KOPT-K1 (cell line): ENCODE measurements around the gene SMARCD2.

Experiments
- H3K27ac ChIP-seq: fragments of 200-600 bp; sonication (generic); 2 replicates; pipeline ENCODE4 v1.5.1; 2016; ENCODE audit warnings: antibody characterized with exemption, mild to moderate bottlenecking, low read depth, low read length; ENCODE audit not compliant: poor library complexity, severe bottlenecking
- H3K36me3 ChIP-seq: fragments of 200-600 bp; sonication (generic); 2 replicates; pipeline ENCODE4 v1.5.1; 2017; ENCODE audit warnings: antibody characterized with exemption, mild to moderate bottlenecking, low read length, moderate library complexity; ENCODE audit not compliant: insufficient read depth
- H3K9me3 ChIP-seq: fragments of 200-600 bp; sonication (generic); 2 replicates; pipeline ENCODE4 v1.5.1; 2017; ENCODE audit warnings: antibody characterized with exemption, low read length, mild to moderate bottlenecking; ENCODE audit not compliant: insufficient read depth, poor library complexity, severe bottlenecking

Gene SMARCD2

DNA sequence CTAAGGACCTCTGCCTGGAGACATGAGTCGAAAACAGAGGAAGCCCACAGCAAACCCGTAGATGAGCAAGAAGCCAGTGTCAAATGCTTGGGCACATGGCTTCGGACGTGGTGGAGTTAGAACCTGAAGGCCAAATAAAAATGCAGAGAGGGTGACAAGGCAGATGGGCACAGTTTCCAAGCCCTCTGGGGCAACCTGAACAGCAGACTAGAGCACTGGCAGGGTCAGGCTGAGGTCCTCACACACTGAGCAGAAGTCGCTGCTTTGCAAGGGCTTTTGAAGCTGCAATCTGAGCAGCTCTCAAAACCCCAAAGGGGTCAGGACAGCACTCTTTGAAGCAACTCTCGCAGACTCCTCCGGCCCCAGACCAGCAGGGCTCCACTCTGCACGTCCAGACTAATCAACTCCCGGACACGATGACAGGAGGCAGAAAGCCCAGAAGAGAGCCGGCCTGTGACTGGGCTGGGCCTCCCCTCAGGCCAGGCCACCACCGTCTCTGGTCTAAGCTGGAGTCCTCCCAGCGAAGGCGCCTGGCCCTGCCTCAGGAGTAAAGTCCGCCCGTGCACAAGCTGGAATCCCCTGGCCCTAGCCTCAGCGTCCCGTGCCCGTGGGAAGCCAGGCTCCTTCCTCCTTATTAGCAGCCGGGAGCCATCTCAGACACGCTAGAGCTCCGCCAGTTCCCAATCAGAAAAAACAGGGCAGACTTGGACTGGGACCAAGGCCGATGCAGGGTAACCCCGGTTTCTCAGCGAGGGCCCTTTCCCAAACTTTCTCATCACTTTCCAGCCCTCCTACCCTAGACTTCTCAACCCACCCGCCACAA, 924 bp downstream of the SMARCD2 start:
- H3K9me3 ChIP-seq: no peaks in the 10 kb centered on the region
- peak overlapping the region; percentile 92 for H3K27ac ChIP-seq
- peaks cover 29% of the 10 kb centered on the region for H3K36me3 ChIP-seq

DNA sequence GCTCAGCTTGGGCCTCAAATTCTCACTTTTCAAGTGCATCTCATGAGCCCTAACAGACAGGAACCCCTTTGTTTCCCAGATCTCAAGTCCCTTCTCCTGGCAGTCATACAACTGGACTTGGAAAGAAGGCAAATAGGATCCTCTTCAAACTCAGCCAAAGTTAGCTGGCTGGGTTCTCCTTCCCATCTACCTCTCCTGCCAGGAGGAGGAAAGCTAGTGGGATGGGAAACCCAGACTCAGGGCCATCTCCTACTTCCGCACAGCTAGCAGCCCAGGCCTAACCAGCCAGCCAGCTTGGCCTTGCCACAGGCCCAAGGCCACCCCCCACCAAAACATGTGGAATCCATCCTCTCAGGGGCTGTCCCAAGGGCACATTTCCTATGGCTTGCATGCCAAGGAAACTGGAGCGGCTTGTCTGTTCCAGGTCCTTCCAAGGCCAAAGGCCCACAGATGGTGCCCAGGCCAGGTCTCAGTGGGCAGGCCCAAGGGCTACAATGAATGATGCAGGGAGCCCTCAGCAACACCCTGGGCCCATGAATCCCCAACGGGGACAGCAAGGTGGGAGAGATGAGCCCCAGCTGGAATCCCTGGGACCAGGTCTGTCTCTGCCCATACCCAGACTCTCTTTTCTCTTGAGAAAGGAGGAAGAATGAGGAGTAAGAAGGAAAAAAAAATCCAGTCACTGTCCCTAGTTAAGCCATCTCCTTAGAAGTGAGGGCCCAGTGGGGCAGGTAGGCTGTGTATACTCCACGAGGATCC, 1.7 kb downstream of the SMARCD2 start:
- Histone ChIP-seq H3K27ac (peak overlapping the region; percentile 92), H3K9me3 (no peaks in the 10 kb centered on the region), H3K36me3 (peaks cover 37% of the 10 kb centered on the region)

DNA sequence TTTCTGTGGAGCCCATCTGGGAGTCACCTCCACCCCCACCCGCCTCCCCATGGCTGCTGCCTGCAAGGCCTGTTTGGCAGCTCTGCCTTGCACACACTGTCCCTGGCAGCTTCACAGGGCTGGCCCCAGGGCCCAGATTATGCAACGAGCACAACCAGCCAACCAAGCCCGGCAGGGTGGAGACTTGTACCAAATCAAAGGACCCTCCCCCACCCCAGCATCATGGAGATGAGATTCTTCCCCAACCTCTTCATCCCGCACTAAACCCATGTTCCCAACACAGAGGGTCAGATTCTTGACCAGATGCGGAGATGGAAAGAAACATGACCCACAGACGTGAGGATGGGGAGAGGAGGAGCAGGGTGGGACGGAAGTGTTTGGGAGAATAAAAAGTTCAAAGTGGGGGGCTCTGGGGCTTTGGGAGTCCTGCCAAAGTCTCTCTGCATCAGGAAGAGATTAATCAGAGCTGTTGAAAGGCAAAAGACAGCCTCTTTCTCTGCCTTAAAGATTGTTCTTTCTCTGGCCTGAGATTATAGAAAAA, 3.8 kb downstream of the SMARCD2 start:
- no peaks in the 10 kb centered on the region for H3K9me3 ChIP-seq
- H3K27ac ChIP-seq: peak overlapping the region; percentile 37
- peaks cover 57% of the 10 kb centered on the region for H3K36me3 ChIP-seq

DNA sequence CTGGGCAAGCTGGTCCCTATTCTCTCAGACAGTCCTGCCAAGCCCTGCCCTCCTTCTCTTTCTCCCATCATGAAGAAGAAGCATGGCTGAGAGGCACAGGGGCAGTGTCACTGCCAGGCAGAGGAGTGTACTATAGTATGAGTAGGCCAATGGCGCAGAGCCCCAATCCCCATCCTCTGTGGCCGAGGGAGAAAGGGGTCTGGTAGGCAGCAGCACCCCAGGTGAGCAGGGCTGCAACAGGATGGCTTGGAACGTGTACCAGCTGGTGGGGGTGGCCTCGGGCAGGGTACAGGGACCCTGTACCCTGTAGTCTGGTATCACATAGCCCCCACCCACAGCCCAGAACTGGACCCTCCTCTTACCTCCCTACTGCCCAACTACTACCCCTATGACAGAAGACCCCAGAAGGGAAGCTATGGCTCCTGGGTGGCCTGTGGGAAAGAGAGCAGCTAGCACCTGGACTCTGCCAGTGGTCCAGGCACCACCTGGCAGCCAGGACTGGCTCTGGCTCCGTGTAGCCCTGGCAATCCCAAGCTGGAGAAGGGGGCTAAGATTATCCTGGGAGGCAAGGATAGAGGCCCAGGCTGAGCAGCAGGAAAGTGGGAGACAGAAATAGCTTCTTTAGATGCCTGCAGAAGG, 4.4 kb downstream of the SMARCD2 start:
- H3K9me3 ChIP-seq: no peaks in the 10 kb centered on the region
- peaks cover 64% of the 10 kb centered on the region for H3K36me3 ChIP-seq
- H3K27ac ChIP-seq: no peak overlapping the region

DNA sequence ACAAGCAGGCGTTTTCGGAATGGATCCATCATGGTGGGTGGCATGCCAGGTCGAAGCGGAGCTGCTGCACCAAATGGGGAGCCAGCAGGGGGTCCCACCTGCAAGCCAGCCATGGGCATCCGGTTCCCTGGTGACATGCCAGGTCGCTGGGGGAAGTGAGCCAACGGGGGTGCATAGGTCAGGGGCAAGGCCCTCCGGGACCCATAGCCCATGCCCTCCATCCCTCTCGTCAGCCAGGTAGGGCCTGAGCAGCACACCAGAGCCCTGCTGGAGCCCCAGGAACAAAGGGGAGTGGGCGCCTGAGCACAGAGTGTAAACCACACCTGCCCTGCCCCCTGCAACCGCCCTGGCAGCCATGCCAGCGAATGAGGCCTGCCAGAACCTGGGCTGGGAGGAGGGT, 5.0 kb downstream of the SMARCD2 start:
- Histone ChIP-seq H3K9me3 (no peaks in the 10 kb centered on the region), H3K36me3 (peaks cover 70% of the 10 kb centered on the region), H3K27ac (no peak overlapping the region)

DNA sequence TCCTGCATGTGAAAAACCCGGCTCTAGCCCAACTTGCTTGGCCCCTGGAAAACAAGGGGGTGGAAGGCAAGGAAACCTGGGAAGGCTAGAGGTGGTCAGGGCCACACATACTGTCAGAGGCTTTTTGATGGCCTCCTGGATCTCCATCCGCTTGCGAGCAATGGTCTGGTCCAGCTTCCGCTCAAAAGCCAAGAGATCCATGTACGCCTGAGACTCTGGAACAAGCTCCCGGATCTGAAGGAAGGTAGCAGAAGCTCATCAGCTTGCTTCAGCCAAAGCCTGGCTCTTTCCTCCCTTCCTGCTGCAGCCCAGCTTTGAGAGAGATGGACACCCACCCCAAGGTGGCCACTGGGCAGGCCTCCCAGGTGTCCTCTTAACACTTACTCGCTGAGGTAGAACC, 5.7 kb downstream of the SMARCD2 start:
- Histone ChIP-seq H3K9me3 (no peaks in the 10 kb centered on the region), H3K27ac (no peak overlapping the region), H3K36me3 (peaks cover 76% of the 10 kb centered on the region)

DNA sequence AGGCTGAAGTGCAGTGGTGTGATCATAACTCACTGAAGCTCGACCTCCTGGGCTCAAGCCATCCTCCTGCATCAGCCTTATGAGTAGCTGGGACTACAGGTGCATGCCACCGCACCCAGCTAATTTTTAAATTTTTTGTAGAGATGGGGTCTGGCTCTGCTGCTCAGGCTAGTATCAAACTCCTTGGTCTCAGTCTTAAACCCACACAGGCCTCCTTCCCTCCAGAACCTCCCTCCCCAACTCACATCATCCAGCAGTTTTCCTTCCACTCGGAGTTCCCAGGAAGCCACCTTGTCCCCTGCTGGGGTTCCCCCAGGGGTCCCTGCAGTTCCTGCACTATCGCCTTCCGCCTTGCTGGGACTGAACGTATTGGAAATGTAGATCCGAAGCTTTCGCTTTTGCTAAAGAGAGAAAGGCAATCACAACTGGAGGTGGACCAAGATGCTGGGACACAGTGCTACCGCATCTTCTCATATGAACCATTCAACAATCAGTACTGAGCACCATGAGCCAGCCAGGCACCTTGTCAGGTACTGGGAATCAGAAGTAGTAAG, 7.2 kb downstream of the SMARCD2 start:
- Histone ChIP-seq H3K36me3 (peaks cover 92% of the 10 kb centered on the region), H3K9me3 (no peaks in the 10 kb centered on the region), H3K27ac (no peak overlapping the region)

DNA sequence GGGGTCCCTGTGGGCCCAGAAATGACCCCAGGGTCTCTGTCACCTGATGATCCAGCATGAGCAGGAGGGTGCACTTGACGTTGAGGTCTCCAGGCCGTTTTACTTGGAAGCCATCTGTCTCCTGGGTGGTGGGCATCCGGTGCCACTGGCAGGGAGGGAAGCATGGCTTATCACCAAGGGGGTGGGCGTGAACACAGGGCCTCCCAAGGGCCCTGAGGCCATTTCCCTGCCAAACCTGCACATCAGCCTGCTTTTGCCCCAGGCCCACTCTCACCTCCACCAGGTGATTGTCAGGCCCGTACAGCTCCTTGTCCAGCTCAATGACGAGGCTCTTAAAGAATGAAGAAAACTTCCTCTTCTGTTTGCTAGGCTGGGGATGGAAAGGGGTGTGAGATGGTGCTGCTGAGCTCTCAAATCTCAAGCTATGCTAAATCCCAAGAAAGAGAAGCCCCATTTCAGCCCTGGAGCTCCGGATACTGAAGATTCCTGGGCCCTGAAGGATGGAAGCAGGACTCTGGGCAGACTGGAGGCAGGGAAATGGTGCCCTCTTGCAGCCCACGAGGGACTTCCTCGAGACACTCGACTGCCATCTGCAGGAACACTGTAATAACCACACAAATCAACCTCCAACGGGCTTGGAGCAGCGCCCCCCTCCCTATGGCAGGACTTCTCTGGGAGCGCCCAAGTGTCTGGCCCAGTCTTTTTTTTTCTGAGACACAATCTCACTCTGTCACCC, 7.9 kb downstream of the SMARCD2 start:
- Histone ChIP-seq H3K36me3 (peaks cover 98% of the 10 kb centered on the region), H3K27ac (peak overlapping the region; percentile 12), H3K9me3 (no peaks in the 10 kb centered on the region)

DNA sequence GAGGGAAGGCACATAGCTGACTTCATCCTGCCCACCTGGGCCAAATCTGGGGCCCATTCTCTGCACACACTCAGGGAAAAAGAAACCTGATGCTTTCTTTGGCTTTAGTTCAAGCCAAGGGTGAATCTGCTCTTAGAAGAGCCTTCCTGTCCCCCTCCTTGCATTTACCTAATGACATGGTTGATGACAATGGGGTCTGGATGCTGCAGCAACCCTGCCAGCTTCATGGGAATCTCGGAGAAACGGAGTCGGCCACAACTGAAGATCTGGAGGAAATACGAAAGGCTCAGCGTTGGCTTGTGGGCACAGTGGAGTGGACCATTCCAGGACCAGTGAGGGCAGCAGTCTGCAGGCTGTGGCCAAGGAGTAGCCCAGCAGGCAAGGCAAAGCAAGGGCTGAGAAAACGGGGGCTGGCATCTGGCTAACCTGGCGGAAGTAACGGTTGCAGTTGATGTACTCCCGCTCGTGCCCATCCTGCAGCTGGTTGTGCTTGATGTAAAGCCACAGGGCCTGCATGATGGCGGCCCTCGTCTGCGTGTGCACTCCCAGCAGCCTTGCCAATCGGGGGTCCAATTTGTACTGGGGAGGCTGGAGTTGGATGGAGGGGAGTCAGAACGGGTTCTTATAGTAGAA, 8.6 kb downstream of the SMARCD2 start:
- peak overlapping the region; percentile 12 for H3K27ac ChIP-seq
- H3K36me3 ChIP-seq: peaks cover 100% of the 10 kb centered on the region
- H3K9me3 ChIP-seq: no peaks in the 10 kb centered on the region

DNA sequence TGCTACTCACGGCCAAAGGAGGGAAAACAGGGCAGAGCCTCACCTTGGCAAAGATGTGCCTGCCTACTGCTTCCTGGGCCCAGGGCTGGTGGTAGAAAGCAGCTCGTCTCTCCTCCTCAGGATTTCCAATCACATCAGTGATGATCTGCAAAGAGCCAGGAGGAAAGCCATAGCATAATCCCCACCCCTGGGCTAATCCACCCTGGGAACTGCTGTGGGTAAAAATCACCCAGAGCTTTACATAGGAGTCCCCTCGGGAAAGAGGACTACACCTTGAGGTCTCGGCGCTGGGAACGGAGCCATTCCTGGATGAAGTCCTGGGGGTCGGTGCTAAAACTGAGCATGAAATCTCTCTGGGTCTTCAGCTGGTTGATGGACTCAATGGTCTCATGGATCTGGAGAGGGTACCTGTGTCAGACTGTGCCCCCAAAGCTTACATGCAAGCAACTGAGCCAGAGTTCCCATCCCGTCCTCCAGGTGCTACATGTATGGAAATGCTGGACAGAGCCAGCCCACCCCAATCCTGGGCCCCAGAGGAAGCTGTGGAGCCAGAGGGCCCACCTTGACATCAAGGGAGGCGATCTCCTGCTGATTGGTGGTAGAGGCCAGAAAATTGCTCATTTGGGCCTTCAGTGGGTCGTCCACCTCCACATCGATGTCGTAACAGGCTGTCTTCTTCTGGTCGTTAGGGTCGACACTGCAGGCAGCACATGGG, 9.3 kb downstream of the SMARCD2 start:
- Histone ChIP-seq H3K36me3 (peaks cover 98% of the 10 kb centered on the region), H3K9me3 (no peaks in the 10 kb centered on the region), H3K27ac (no peak overlapping the region)

DNA sequence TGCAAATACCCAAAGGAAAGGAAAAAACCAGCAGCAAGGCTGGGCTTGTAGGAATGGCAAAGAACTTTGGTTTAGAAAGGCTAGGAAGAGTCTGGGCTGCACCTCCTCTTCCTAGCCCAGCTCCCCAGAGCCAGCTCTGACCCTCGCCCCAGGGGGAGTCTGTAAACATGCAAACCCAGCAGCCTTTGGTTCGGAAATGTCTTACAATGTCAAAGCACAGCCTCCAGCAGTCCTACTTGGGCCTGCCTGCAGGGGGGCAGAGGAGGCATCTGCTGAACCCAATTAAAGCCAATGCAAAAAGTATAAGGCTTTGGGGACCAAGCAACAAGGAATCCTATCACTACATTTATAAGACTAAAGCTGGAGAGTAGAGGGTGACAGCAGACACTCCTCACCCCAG, 10.0 kb downstream of the SMARCD2 start:
- no peaks in the 10 kb centered on the region for H3K9me3 ChIP-seq
- H3K36me3 ChIP-seq: peaks cover 91% of the 10 kb centered on the region
- H3K27ac ChIP-seq: peak overlapping the region; percentile 65

DNA sequence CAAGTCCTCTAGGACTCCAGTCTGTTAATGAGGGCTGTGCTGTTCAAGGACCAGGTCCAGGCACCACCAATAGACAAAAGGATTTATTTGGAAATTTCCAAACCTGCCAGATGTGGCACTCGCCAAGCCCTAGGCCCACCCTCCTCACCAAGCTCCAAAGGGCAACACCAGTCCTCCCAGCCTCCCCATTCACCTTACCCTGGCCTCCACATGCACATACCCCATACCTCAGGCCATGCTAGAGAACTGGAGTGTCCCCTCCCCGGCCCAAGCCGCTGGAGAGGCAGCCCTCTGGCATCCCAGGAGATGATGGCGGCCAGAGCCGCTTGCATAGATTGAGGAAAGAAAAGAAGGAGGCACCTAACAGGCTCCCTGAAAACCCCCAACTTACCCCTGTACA, 10.5 kb downstream of the SMARCD2 start:
- Histone ChIP-seq H3K36me3 (peaks cover 87% of the 10 kb centered on the region), H3K27ac (peak overlapping the region; percentile 65), H3K9me3 (no peaks in the 10 kb centered on the region)

DNA sequence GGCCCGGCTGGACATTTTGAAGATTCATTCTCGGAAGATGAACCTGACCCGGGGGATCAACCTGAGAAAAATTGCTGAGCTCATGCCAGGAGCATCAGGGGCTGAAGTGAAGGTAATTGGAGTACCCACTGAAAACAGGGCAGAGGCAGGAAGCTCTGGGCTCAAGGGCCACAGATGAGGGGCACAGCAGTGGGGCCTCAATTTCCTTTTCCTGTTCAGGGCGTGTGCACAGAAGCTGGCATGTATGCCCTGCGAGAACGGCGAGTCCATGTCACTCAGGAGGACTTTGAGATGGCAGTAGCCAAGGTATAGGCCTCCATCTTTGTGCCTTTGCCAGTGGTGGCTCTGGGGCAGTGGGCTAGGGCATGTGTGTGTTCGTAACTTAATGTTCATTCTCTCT, 11.0 kb downstream of the SMARCD2 start:
- peaks cover 82% of the 10 kb centered on the region for H3K36me3 ChIP-seq
- peak overlapping the region; percentile 65 for H3K27ac ChIP-seq
- no peaks in the 10 kb centered on the region for H3K9me3 ChIP-seq
